ENCODE results near the gene NR0B2.
A peak's percentile ranks its signal among the peaks of the same experiment; 100 is the strongest.
"Not testable (repeated sequence)": the region's sequence is repeated elsewhere in the genome, so short reads cannot be mapped to it uniquely, and the experiment has no call there.

NR0B2 gene

DNA sequence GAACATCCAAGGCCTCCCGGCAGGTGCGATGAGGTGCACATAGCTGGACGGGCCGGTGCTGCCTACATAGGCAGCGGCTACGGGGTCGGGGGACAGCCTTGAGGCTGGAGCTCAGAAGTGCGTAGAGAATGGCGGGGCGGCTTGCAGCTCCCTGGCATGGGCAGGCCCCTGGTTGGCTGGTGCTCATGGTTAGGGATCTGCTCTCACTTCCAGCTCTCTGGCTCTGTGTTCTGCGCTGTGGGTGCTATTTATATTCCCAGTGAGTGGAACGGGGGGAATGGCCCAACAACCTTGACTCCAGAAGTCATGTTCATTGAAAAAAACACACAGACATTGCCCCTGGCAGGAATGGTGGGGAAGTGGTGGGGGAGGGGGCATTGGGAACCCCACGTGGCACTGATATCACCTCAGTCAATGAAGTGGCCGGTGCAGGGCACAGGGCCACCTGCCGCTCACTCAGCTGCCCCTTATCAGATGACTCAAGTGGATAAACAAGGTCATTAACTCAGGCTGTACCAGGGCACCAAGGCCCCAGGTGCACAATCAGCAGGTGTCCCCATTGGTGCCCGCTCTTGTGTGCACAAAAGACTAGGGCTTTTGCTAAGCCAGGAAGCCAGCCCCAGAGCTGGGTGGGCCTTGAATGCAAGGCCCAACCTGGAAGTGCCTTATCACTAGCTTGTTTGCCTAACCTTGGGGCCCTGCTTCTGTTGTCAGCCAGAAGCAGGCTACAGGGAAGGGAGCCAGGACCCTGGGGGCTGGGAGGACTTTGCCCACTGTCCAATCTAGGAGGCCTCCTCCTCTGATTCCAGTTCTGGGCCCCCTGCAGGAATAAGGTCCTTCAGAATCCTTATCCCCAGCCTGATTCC is at the start of gene NR0B2:
TSS of gene NR0B2 (minus strand) at position 222 of the 866 bp plus-strand sequence. CDS start at position 187, 35 bp downstream.
- peak; percentile 99 for DNase-seq

DNA sequence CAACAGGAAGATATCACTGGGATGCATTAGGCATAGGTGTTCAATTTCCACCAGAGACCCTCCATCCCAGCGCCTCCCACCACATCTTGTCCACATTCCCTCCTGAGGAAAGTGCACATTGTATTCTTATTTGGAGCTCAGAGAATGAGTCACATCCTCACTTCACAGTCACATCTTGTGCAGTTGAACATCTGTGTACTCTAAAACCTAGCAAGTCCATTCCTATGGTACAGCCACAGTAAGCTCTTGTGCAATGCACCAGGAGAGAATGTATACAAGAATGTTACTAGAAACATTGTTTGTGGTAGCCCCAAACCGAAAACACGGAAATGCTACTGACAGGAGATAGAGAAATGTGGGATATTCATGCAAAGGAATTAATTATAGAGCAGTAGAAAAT is 48.1 kb upstream of the NR0B2 start:
- DNase-seq, result no peak

DNA sequence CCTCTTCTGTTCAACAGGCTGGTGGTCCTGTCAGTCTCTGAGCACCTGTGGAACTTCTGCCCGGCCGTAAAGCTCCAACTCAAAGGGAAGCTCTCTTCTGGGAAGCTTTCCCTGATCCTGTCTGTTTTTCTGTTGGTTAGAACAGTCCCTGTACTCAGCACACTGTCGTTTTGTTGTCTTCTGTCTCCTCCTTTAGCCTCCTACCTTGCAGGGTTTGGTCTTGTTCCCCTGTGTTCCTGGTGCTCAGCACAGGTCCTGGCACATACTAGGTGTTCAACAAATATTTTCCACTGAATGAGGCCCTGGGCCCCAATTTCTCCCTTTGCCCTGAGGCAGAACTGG is 46.8 kb upstream of the NR0B2 start:
- DNase-seq, result no peak

GRCh38 chr1:26959722-26960624 is 46.2 kb upstream of the NR0B2 start, which contains the start of gene KDF1:
Gene KDF1, minus strand, starts transcription at chr1:26960468. Its CDS starts 8,088 bp downstream, at chr1:26952380.
- peak; percentile 8 for DNase-seq

- no peak for DNase-seq
These were observed 45.5 kb upstream of the NR0B2 start for GRCh38 chr1:26959270-26959669.

DNA sequence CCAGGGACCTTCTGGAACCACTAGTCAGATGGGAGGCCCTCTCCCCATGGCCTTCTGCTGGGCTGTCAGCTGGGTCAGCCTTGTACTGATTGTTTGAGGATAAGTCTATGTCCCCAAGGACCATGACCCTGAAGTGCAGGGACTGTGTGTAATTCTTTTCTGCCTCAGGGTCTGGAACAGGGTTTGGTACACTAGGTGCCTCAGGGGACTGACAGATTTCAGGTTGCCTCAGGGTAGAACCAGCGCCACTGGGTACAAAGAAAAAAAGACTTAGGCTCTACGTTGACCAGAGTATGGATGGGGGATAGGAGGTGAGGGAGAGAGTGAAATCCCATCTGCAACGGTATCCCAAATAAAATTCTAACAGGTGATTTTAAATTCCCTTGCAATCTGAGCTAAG is 43.5 kb upstream of the NR0B2 start:
- no peak for DNase-seq

DNA sequence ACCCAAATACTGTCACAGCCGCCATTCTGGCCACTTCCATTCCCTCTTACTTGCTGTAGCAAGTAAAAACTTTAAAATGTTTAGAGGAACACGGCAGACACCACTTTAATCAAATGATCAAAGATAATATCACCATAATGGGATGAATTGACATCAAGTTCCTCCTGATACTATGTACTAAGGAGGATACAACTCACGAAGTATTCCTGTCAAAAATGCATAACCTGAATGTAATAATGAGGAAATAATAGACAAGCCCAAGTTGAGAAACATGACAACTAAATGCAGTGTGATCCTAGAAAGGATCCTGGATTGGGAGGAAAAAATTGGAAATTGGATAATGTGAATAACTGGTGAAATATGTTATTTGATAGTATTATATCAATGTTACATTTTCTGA is 42.5 kb upstream of the NR0B2 start:
- no peak for DNase-seq

DNA sequence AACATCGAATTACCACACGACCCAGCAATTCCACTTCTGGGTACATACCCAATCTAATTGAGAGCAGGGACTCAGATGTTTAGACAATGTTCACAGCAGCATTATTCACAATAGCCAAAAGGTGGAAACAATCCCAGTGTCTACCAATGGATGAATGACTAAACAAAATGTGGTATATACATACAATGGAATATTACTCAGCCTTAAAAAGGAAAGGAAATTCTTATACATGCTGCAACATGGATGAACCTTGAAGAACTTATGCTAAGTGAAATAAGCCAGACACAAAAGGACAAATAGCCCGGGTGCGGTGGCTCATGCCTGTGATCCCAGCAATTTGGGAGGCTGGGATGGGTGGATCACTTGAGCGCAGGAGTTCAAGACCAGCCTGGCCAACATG is 39.6 kb upstream of the NR0B2 start:
- DNase-seq, result no peak

GRCh38 chr1:26951821-26952497 is 38.2 kb upstream of the NR0B2 start:
- no peak for DNase-seq

- DNase-seq, result no peak
These were observed 37.4 kb upstream of the NR0B2 start for GRCh38 chr1:26951216-26951615.

GRCh38 chr1:26950602-26951001 is 36.8 kb upstream of the NR0B2 start:
- no peak for DNase-seq

GRCh38 chr1:26949926-26950319 is 36.1 kb upstream of the NR0B2 start:
- no peak for DNase-seq

- no peak for DNase-seq
These were observed 35.6 kb upstream of the NR0B2 start for GRCh38 chr1:26949266-26949925.

DNA sequence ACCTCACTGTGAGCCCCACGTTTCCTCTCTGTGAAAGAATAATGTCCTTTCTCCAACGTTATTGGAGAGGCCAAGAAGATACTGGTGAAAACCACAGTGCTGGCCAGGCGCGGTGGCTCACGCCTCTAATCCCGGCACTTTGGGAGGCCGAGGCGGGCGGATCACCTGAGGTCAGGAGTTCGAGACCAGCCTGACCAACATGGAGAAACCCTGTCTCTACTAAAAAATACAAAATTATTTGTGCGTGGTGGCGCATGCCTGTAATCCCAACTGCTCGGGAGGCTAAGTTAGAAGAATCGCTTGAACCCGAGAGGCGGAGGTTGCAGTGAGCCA is 34.9 kb upstream of the NR0B2 start:
- DNase-seq, result not testable (repeated sequence)

DNA sequence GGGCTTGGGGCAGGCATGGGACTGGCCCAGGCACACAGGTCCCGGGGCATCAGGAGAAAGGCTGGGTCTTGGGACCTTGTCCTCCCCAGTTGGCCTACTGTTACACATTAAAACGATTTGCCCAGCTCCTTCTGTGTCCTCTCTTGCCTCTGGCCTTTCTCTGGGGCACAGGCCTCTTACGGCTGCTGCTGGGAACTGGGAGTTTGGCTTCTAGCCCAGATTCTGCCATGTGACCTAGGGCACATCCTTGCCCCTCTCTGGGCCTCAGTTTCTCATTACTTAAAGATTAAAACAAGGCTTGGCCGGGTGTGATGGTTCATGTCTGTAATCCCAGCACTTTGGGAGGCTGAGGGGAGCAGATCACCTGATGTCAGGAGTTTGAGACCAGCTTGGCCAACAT is 32.5 kb upstream of the NR0B2 start:
- no peak for DNase-seq

GRCh38 chr1:26945728-26946127 is 32.0 kb upstream of the NR0B2 start:
- DNase-seq, result no peak

GRCh38 chr1:26945138-26945537 is 31.4 kb upstream of the NR0B2 start:
- DNase-seq, result no peak

DNA sequence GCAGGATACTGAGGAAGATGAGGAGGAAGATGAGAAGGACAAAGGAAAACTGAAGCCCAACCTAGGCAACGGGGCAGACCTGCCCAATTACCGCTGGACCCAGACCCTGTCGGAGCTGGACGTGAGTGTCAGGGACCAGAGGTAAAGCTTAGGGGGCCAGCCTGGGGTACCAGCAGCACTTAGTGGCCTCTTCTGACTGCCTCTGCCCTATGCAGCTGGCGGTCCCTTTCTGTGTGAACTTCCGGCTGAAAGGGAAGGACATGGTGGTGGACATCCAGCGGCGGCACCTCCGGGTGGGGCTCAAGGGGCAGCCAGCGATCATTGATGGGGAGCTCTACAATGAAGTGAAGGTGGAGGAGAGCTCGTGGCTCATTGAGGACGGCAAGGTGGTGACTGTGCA is 28.9 kb upstream of the NR0B2 start:
- no peak for DNase-seq

- no peak for DNase-seq
These were observed 27.5 kb upstream of the NR0B2 start for GRCh38 chr1:26941311-26941710.

DNA sequence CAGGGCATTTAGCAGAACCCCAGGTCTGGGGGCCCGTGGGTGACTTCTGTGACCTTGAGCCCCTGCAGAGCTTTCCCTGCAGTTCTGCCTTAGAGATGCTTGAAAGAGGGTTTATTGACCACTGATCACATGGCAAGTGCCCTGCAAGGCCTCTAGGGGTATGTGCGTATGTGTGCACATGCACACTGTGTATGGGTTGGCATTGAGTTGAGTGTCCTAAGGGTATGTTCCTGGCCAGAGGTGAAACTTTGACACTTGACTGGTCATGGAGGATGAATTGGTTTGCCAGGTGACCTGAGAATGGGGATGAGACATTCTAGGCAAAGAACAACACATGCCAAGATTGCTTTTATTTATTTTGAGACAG is 24.9 kb upstream of the NR0B2 start:
- no peak for DNase-seq

DNA sequence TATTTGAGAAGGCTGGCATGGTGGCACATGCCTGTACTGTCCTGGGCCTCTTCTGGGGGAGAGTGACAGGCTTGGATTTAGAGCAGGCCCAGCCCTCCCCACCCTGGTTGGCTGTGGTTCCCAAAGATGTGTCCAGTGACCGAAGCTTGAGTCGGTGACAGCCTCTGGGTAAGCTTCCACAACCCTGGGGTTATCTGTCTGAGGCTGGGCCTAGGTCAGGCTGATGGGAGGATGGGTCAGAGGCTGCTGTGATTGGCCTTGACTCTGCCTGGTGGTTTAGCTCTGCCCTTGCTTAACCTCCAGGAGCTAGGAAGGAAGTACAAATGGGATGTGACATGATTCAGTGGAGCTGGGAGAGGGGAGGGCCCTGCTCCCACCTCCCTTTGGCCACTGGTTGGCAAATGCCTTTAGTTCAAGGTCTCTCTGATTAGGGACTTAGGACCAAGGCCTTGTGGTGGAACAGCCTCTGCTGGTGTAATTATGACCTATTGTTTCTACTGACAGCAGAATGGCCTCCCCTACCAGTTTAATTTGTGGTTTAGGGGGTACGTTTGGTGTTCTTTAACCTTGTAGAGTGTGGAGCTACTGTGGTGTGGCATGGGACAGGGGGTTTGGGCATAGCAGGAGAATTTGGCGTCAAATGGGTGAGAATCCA is 24.4 kb upstream of the NR0B2 start:
- DNase-seq, result no peak

DNA sequence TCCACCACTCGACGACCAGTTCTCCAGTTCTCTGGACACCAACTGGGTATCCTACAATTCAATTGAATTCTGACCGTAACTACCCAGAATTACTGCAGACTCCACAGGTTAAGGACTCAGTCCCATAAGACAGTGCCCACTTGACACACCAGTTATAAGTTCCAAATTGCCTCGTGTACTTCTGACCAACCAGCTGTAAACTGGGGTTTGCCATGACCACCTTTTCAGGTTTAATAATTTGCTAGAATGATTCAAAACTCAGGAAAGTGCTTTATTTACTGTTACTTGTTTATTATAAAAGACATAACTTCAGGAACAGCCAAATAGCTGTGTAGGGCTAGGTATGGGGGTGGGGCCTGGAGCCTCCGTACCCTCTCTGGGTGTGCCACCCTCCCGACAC is 23.0 kb upstream of the NR0B2 start:
- no peak for DNase-seq

DNA sequence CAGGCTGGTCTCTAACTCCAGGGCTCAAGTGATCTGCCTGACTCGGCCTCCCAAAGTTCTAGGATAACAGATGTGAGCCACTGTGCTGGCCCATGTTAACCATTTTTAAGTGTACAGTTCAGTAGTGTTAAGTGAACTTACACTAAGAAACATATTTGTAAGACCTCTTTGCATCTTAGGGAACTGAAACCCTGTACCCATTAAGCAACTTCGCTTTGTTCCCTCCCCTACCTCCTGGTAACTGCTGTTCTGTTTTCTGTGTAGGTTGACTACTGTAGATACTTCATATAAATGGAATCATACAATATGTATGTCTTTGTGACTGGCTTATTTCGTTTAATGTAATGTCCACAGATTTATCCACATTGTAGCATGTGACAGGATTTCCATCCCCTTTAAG is 18.8 kb upstream of the NR0B2 start:
- no peak for DNase-seq
